ENCODE results near the gene FRMD6.

DNA sequence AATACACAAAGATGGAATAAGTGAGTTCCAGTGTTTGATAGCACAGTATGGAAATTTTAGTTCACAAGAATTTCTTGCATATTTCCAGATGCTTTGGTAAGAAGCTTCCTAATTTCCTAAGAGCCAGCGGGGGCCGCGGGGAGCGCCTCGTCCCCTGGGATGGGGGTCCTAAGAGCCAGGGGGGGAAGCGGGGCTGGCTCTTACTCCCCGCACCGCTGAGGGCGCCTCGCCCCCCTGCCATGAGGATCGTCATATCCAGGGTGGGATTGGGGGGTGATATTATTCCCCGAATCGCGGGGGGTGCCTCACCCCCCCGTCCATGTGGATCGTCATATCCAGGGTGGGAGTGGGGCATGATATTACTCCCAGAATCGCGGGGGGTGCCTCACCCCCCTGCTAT, 108.2 kb downstream of the FRMD6 start:
- no peak for TF ChIP-seq TAF1 (IDR thresholded peaks at IDR 0.05; ENCODE audit: borderline replicate concordance, insufficient read depth, low read length)
- TF ChIP-seq, protein P1, sequence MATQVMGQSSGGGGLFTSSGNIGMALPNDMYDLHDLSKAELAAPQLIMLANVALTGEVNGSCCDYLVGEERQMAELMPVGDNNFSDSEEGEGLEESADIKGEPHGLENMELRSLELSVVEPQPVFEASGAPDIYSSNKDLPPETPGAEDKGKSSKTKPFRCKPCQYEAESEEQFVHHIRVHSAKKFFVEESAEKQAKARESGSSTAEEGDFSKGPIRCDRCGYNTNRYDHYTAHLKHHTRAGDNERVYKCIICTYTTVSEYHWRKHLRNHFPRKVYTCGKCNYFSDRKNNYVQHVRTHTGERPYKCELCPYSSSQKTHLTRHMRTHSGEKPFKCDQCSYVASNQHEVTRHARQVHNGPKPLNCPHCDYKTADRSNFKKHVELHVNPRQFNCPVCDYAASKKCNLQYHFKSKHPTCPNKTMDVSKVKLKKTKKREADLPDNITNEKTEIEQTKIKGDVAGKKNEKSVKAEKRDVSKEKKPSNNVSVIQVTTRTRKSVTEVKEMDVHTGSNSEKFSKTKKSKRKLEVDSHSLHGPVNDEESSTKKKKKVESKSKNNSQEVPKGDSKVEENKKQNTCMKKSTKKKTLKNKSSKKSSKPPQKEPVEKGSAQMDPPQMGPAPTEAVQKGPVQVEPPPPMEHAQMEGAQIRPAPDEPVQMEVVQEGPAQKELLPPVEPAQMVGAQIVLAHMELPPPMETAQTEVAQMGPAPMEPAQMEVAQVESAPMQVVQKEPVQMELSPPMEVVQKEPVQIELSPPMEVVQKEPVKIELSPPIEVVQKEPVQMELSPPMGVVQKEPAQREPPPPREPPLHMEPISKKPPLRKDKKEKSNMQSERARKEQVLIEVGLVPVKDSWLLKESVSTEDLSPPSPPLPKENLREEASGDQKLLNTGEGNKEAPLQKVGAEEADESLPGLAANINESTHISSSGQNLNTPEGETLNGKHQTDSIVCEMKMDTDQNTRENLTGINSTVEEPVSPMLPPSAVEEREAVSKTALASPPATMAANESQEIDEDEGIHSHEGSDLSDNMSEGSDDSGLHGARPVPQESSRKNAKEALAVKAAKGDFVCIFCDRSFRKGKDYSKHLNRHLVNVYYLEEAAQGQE (IDR thresholded peaks at IDR 0.05; ENCODE audit: insufficient read depth in 1 of 2, low read depth in 2 of 2, low read length in 2 of 2) = no peak

Measured in PFSK-1 (cell line).